HG03558 (cell line): Measurements from ENCODE around the gene BBOX1.

ENCODE experiments used
- ATAC-seq: cut with Tn5 transposase; IDR thresholded peaks from one replicate; pipeline ENCODE4 v1.9.1; 2021; ENCODE audit warnings: moderate number of reproducible peaks; ENCODE audit not compliant: unreplicated experiment; ENCODE audit errors: extremely low read depth

Gene BBOX1

GRCh38 chr11:27025312-27025955 is 15.2 kb upstream of the BBOX1 start:
- ATAC-seq = no peak

- no peak for ATAC-seq
Measured at GRCh38 chr11:27025957-27026733, 14.5 kb upstream of the BBOX1 start.

- ATAC-seq = no peak
Measured at GRCh38 chr11:27028561-27028965, 12.1 kb upstream of the BBOX1 start.

GRCh38 chr11:27029966-27030365 is 10.6 kb upstream of the BBOX1 start:
- ATAC-seq = no peak

- no peak for ATAC-seq
Measured at GRCh38 chr11:27031754-27032153, 8.9 kb upstream of the BBOX1 start.

- ATAC-seq = no peak
Measured at GRCh38 chr11:27039873-27040272, 742 bp upstream of the BBOX1 start.

- ATAC-seq = no peak
Measured at GRCh38 chr11:27041141-27041899, 705 bp downstream of the BBOX1 start.

GRCh38 chr11:27046956-27047355 is 6.3 kb downstream of the BBOX1 start:
- ATAC-seq = no peak

GRCh38 chr11:27052668-27053067 is 12.1 kb downstream of the BBOX1 start:
- no peak for ATAC-seq

- no peak for ATAC-seq
Measured at GRCh38 chr11:27055065-27055682, 14.6 kb downstream of the BBOX1 start.

- no peak for ATAC-seq
Measured at GRCh38 chr11:27057091-27057780, 16.6 kb downstream of the BBOX1 start.

- ATAC-seq = no peak
Measured at GRCh38 chr11:27058456-27058855, 17.8 kb downstream of the BBOX1 start.

- ATAC-seq = no peak
Measured at GRCh38 chr11:27059431-27059830, 18.8 kb downstream of the BBOX1 start.

GRCh38 chr11:27060816-27061460 is 20.3 kb downstream of the BBOX1 start:
- ATAC-seq = no peak

- ATAC-seq = no peak
Measured at GRCh38 chr11:27061461-27061821, 20.8 kb downstream of the BBOX1 start.

GRCh38 chr11:27064086-27064485 is 23.5 kb downstream of the BBOX1 start:
- no peak for ATAC-seq

- no peak for ATAC-seq
Measured at GRCh38 chr11:27075192-27075591, 34.6 kb downstream of the BBOX1 start.

GRCh38 chr11:27075655-27076054 is 35.0 kb downstream of the BBOX1 start:
- no peak for ATAC-seq

GRCh38 chr11:27076121-27076589 is 35.5 kb downstream of the BBOX1 start:
- no peak for ATAC-seq

- no peak for ATAC-seq
Measured at GRCh38 chr11:27081056-27081455, 40.4 kb downstream of the BBOX1 start.
